Ishikawa (cell line): ENCODE results near the gene AMPH.

Source experiments
- CEBPB ChIP-seq: IDR thresholded peaks from 2 replicates; pipeline ENCODE4 v1.6.1; 2012
- CREB1 ChIP-seq: IDR thresholded peaks from 2 replicates; pipeline ENCODE4 v1.6.1; 2012; ENCODE audit warnings: low read depth
- EGR1 ChIP-seq: IDR thresholded peaks from 2 replicates; pipeline ENCODE4 v1.6.1; 2012
- EP300 ChIP-seq: IDR thresholded peaks from 2 replicates; pipeline ENCODE4 v1.6.1; 2012; ENCODE audit warnings: borderline replicate concordance
- FOXM1 ChIP-seq: IDR thresholded peaks from 2 replicates; pipeline ENCODE4 v1.6.1; 2012; ENCODE audit warnings: low read depth, borderline replicate concordance
- NFIC ChIP-seq: IDR thresholded peaks from 2 replicates; pipeline ENCODE4 v1.6.1; 2012
- RAD21 ChIP-seq: IDR thresholded peaks from 2 replicates; pipeline ENCODE4 v1.6.1; 2012; ENCODE audit warnings: low read depth
- TAF1 ChIP-seq: IDR thresholded peaks from 2 replicates; pipeline ENCODE4 v1.6.1; 2012; ENCODE audit warnings: low read depth, mild to moderate bottlenecking
- TCF12 ChIP-seq: IDR thresholded peaks from 2 replicates; pipeline ENCODE4 v1.6.1; 2012; ENCODE audit warnings: low read depth
- TEAD4 ChIP-seq: IDR thresholded peaks from 2 replicates; pipeline ENCODE4 v1.6.1; 2012
- YY1 ChIP-seq: IDR thresholded peaks from 2 replicates; pipeline ENCODE4 v1.6.1; 2012; ENCODE audit warnings: low read depth
- ZBTB7A ChIP-seq: IDR thresholded peaks from 2 replicates; pipeline ENCODE4 v1.6.1; 2012; ENCODE audit warnings: low read depth
- TF ChIP-seq, protein P1 (sequence below): IDR thresholded peaks from 2 replicates; pipeline ENCODE4 v1.6.1; 2012; ENCODE audit warnings: low read depth, mild to moderate bottlenecking
- TF ChIP-seq, protein P2 (sequence below): IDR thresholded peaks from 2 replicates; pipeline ENCODE4 v1.6.1; 2012
- TF ChIP-seq, protein P3 (sequence below): IDR thresholded peaks from 2 replicates; pipeline ENCODE4 v1.6.1; 2012

Gene AMPH

DNA sequence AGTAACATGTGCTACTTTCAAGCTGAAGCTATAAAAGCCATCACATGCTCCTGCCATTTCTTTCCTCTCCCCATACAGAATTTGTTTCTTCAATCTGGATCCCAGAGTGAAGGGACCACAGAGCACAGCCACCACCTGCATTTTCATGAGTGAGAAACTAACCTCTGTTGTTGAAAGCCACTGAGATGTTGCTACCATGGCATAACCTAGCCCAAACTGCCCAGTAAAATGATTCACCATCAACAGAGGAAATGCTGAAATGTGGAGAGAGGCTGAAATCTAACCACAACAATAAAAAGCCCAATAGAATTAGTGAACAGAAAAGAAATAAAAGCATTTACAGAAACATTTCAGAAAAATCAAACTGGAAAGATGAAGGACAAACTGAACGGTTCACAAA, 125.2 kb downstream of the AMPH start:
- no peak for TF ChIP-seq EGR1

DNA sequence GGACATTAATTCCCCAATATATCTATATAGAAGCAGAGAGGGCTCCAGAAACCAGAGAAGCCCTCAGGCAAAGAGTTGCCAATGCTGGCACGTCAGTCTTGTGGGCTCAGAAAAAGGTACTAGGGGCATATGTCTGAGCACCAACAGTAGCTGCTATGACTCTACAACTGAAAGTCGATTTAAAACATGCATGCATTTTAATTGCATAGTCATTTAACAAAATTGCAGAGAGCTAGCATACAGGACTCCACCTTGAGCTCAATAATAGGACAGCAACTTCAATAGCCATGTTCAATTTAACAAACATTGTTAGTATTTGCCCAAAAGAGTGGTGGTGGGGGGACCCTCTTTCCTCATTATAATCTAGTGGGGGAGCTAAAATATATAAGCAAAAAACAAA, 126.5 kb downstream of the AMPH start:
- TF ChIP-seq CEBPB = no peak
- no peak for TF ChIP-seq YY1
- TF ChIP-seq CREB1 = no peak

DNA sequence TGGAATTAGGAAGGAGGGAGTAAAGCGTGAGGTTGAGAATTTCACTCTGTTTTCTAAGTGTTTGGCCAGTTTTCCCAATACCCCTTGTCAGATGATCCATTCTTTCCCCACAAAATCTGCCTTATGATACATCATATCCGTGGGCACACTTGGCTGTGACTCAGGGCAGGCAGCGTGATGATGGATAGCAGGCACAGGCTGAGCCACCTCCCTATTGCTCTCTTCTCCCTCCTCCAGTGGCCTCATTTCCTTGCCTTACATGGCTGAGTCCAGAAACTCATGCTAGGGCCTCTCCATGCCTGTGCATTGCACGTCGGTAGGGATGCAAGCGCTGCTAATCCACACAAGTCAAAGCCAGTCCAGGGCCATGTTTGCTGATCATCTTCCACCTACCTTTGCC, 128.3 kb downstream of the AMPH start:
- TF ChIP-seq NFIC = no peak

DNA sequence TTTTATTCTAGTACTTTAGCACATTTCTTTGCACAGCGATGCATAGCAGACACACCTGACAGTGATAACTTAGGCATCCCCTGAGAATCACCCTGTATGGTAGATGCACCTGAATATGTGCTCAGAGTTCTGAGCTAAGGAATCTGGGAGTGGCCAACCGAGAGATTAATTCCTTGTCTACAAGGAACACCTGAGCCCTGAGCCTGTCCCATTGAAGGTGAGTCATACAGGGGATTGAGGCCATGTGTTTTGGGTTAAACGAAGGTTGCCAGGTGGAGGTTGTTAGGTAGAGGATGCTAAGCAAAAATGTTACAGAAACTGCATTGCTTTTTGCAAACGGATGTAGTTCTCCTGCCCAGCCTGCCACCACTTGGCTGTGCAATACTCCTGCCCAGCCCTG, 128.9 kb downstream of the AMPH start:
- TF ChIP-seq, protein P1, sequence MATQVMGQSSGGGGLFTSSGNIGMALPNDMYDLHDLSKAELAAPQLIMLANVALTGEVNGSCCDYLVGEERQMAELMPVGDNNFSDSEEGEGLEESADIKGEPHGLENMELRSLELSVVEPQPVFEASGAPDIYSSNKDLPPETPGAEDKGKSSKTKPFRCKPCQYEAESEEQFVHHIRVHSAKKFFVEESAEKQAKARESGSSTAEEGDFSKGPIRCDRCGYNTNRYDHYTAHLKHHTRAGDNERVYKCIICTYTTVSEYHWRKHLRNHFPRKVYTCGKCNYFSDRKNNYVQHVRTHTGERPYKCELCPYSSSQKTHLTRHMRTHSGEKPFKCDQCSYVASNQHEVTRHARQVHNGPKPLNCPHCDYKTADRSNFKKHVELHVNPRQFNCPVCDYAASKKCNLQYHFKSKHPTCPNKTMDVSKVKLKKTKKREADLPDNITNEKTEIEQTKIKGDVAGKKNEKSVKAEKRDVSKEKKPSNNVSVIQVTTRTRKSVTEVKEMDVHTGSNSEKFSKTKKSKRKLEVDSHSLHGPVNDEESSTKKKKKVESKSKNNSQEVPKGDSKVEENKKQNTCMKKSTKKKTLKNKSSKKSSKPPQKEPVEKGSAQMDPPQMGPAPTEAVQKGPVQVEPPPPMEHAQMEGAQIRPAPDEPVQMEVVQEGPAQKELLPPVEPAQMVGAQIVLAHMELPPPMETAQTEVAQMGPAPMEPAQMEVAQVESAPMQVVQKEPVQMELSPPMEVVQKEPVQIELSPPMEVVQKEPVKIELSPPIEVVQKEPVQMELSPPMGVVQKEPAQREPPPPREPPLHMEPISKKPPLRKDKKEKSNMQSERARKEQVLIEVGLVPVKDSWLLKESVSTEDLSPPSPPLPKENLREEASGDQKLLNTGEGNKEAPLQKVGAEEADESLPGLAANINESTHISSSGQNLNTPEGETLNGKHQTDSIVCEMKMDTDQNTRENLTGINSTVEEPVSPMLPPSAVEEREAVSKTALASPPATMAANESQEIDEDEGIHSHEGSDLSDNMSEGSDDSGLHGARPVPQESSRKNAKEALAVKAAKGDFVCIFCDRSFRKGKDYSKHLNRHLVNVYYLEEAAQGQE = no peak
- TF ChIP-seq, protein P2, sequence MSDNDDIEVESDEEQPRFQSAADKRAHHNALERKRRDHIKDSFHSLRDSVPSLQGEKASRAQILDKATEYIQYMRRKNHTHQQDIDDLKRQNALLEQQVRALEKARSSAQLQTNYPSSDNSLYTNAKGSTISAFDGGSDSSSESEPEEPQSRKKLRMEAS = no peak
- no peak for TF ChIP-seq TEAD4
- no peak for TF ChIP-seq NFIC
- TF ChIP-seq ZBTB7A = no peak
- TF ChIP-seq EGR1 = no peak
- TF ChIP-seq EP300 = no peak
- TF ChIP-seq RAD21 = no peak
- no peak for TF ChIP-seq CREB1
- TF ChIP-seq CEBPB = no peak
- TF ChIP-seq TCF12 = no peak
- TF ChIP-seq, protein P3, sequence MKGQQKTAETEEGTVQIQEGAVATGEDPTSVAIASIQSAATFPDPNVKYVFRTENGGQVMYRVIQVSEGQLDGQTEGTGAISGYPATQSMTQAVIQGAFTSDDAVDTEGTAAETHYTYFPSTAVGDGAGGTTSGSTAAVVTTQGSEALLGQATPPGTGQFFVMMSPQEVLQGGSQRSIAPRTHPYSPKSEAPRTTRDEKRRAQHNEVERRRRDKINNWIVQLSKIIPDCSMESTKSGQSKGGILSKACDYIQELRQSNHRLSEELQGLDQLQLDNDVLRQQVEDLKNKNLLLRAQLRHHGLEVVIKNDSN = no peak
- TF ChIP-seq TAF1 = no peak
- no peak for TF ChIP-seq YY1

DNA sequence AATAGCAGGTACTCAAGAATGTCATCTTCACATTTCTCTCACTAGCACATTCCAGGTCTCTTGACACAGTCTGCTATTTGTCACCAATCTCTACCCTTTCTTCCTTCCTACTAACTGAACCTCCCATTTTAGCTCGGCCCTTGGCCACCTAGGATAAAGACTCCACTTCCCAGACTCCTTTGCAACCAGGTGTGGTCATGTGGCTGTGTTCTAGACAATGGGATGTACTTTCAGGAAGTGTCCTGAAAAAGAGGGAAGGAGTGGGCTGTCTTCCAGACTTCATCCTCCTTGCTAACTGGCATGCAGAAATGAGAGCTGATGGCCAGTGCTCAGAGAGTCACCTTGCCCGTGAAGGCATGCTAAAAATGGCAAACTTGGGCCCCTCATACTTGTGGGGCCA, 139.2 kb downstream of the AMPH start:
- TF ChIP-seq TAF1 = no peak
- TF ChIP-seq, protein P3 = peak; percentile 77

DNA sequence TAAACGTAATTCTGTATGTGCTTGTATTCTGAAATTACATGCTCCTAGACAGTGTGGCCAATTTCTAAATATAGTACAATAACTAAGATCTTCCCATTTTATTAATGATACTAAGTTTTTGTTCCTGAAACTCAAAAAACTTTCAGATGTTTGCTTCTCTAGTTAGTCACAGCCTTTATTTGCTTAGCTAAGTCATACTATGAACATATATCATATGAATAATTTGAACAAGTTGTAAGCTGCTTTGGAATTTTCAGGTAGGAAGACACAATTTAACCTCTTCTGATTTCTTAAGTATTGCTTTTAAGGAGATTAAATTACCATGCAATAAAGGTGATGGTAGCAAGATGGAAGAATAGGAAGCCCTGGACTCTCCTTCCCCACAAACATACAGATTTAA, 148.7 kb downstream of the AMPH start:
- no peak for TF ChIP-seq FOXM1
- no peak for TF ChIP-seq YY1
- no peak for TF ChIP-seq EGR1
- TF ChIP-seq EP300 = no peak
- TF ChIP-seq ZBTB7A = no peak
- no peak for TF ChIP-seq CREB1
- TF ChIP-seq TEAD4 = no peak
- no peak for TF ChIP-seq RAD21
- TF ChIP-seq NFIC = no peak
- TF ChIP-seq, protein P1 = no peak

DNA sequence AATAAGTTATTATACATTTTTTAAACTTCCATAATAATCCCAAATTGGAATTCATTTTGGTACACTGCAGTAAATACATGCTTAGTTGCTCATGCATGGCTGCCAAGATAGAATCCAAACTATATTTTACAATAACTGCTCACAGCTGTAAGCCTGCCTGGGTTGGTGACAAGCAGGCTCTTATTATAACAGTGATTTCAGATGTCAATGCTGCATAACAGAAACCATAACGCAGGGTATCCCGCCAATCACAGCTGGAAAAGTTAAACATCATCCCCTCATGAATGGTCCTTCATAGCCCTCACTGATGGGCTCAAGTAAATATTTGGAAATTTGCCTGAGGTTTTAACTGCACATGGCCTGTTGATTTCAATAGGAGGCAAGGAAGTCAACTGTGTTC, 149.8 kb downstream of the AMPH start:
- TF ChIP-seq NFIC (no peak), TAF1 (no peak), ZBTB7A (no peak), EGR1 (no peak), CREB1 (no peak), TCF12 (no peak), YY1 (no peak), EP300 (no peak), RAD21 (no peak), TEAD4 (no peak), FOXM1 (no peak)
- TF ChIP-seq, protein P3 = no peak
- TF ChIP-seq, protein P2 = no peak
- TF ChIP-seq, protein P1 = no peak
